Mesothelial cell of epicardium (in vitro differentiated cells): ENCODE results near the gene PDE7B. TPM values are rescaled to one million over a fixed set of nuclear protein-coding genes. Genes with fewer than 3 reads are reported as not detected.
A peak's percentile ranks its signal among the peaks of the same experiment; 100 is the strongest.

Experiments
- DNase-seq, 2 experiments: peaks; one replicate each; pipeline ENCODE4 v3.0.0; 2021; ENCODE audit warnings: low spot score in 2 of 2; ENCODE audit not compliant: unreplicated experiment in 2 of 2
- H3K27ac Mint-ChIP-seq: 2 replicates; pipeline ENCODE4 v1.8.0; 2021; ENCODE audit warnings: mixed read lengths
- H3K27me3 Mint-ChIP-seq: 2 replicates; pipeline ENCODE4 v1.8.0; 2021; ENCODE audit warnings: low read depth, mixed read lengths
- H3K36me3 Mint-ChIP-seq: 2 replicates; pipeline ENCODE4 v1.8.0; 2021; ENCODE audit warnings: mixed read lengths
- H3K4me1 Mint-ChIP-seq: 2 replicates; pipeline ENCODE4 v1.8.0; 2021; ENCODE audit warnings: mixed read lengths
- H3K4me3 Mint-ChIP-seq: 2 replicates; pipeline ENCODE4 v1.8.0; 2021; ENCODE audit warnings: mild to moderate bottlenecking, moderate library complexity, mixed read lengths
- H3K9me3 Mint-ChIP-seq: 2 replicates; pipeline ENCODE4 v1.8.0; 2021; ENCODE audit warnings: mixed read lengths
- total RNA-seq: library from RNA; stranded (reverse); gene quantifications from 3 replicates; pipeline ENCODE4 v1.2.1, GENCODE V29; 2021
- TF ChIP-seq, protein P1 (sequence below): fragments of 200-600 bp; sonication (generic); IDR thresholded peaks from one replicate; pipeline ENCODE4 v1.5.0; 2021; ENCODE audit warnings: antibody characterized with exemption; ENCODE audit not compliant: unreplicated experiment

PDE7B gene
- total RNA-seq, 1 donor from 2014 or later, result 18.2 TPM

DNA sequence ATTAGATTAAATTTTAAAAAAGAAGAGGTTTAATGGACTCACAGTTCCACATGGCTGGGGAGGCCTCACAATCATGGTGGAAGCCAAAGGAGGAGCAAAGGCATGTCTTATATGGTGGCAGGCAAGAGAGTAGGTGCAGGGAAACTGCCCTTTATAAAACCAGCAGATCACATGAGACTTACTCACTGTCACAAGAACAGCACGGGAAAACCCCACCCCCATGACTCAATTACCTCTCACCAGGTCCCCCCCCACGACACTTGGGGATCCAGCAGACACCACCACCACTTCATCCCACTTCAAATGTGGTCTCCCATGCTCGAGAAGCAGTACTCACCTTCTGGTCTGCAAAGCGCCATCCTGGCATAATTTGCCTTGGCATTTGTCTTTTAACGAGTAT, 374.0 kb downstream of the PDE7B start:
- H3K4me3 Mint-ChIP-seq, result no peak overlapping the region
- no peak overlapping the region for H3K27ac Mint-ChIP-seq
- peaks cover 33% of the 10 kb centered on the region for H3K9me3 Mint-ChIP-seq
- peaks cover 16% of the 10 kb centered on the region for H3K4me1 Mint-ChIP-seq
- no peak for DNase-seq
- no peaks in the 10 kb centered on the region for H3K27me3 Mint-ChIP-seq
- peaks cover 10% of the 10 kb centered on the region for H3K36me3 Mint-ChIP-seq
- TF ChIP-seq, protein P1, sequence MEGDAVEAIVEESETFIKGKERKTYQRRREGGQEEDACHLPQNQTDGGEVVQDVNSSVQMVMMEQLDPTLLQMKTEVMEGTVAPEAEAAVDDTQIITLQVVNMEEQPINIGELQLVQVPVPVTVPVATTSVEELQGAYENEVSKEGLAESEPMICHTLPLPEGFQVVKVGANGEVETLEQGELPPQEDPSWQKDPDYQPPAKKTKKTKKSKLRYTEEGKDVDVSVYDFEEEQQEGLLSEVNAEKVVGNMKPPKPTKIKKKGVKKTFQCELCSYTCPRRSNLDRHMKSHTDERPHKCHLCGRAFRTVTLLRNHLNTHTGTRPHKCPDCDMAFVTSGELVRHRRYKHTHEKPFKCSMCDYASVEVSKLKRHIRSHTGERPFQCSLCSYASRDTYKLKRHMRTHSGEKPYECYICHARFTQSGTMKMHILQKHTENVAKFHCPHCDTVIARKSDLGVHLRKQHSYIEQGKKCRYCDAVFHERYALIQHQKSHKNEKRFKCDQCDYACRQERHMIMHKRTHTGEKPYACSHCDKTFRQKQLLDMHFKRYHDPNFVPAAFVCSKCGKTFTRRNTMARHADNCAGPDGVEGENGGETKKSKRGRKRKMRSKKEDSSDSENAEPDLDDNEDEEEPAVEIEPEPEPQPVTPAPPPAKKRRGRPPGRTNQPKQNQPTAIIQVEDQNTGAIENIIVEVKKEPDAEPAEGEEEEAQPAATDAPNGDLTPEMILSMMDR, result no peak

- peaks cover 28% of the 10 kb centered on the region for H3K9me3 Mint-ChIP-seq
- no peak overlapping the region for H3K4me3 Mint-ChIP-seq
- H3K27ac Mint-ChIP-seq, result no peak overlapping the region
- TF ChIP-seq, protein P1, result peak; percentile 99
- no peaks in the 10 kb centered on the region for H3K27me3 Mint-ChIP-seq
- H3K4me1 Mint-ChIP-seq, result peaks cover 16% of the 10 kb centered on the region
- H3K36me3 Mint-ChIP-seq, result peaks cover 5% of the 10 kb centered on the region
- peak in 1 of 2 experiments; percentile 70 for DNase-seq
Measured at GRCh38 chr6:136226027-136226673, 374.6 kb downstream of the PDE7B start.

- Mint-ChIP-seq H3K9me3 (peaks cover 22% of the 10 kb centered on the region), H3K4me1 (peaks cover 16% of the 10 kb centered on the region), H3K36me3 (peaks cover 4% of the 10 kb centered on the region), H3K27ac (peak overlapping the region; percentile 23), H3K27me3 (no peaks in the 10 kb centered on the region), H3K4me3 (no peak overlapping the region)
- DNase-seq, result no peak
- TF ChIP-seq, protein P1, result no peak
Measured at GRCh38 chr6:136226674-136227377, 375.3 kb downstream of the PDE7B start.

DNA sequence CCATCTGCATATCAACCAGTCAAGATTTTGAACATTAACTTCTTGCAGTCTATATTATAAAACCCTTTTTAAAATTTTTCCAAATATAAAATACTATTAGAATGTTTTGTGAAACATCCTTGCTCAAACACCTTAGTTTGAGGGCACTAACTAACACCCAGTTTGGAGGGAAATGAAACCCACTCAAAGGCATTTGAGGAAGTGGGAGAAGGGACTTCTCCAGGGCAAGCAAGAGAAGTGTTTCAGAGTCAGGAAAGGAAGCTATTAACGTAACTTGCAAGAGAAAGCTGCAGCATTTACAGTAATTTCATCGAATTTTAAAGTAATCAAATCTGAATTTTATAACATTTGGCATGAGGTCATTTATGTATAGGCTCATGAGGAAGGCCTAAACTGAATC, 377.3 kb downstream of the PDE7B start:
- Mint-ChIP-seq H3K36me3 (no peaks in the 10 kb centered on the region), H3K4me3 (no peak overlapping the region), H3K4me1 (peaks cover 16% of the 10 kb centered on the region), H3K27me3 (no peaks in the 10 kb centered on the region), H3K27ac (no peak overlapping the region), H3K9me3 (peaks cover 11% of the 10 kb centered on the region)
- TF ChIP-seq, protein P1, result no peak
- DNase-seq, result no peak

DNA sequence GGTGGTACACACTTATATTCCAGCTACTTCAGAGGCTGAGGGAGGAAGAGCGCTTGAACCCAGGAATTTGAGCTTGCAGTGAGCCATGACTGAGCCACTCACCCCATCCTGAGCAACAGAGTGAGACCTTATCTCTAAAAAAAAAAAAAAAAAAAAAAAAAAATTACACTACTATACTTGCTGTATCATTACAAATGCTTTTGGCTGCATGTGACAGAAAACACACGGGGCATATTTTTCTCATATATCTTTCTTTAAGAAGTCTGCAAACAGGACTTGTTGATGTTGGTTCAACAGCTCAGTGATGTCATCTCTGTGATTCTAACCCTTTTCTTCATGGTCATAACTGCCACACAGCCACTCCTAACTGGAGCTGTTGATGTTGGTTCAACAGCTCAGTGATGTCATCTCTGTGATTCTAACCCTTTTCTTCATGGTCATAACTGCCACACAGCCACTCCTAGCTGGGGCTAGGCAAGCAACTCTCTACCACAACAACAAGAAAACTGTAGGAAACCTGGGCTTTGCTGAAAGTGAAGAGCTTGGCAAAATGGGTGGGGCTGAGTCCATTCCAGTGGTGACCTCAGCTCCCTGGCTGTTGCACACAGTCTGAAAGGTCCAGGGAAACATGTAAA, 378.8 kb downstream of the PDE7B start:
- peaks cover 20% of the 10 kb centered on the region for H3K4me1 Mint-ChIP-seq
- H3K27me3 Mint-ChIP-seq, result no peaks in the 10 kb centered on the region
- no peaks in the 10 kb centered on the region for H3K9me3 Mint-ChIP-seq
- no peaks in the 10 kb centered on the region for H3K36me3 Mint-ChIP-seq
- H3K4me3 Mint-ChIP-seq, result no peak overlapping the region
- no peak overlapping the region for H3K27ac Mint-ChIP-seq
- TF ChIP-seq, protein P1, result no peak
- no peak for DNase-seq
